MV-4-11 (cell line): ENCODE measurements around the gene NNMT.
A peak's percentile ranks its signal among the peaks of the same experiment; 100 is the strongest.

Source experiments
- DNase-seq: peaks from one replicate; lab custom pipeline; 2025; lab: John Stamatoyannopoulos, UW

Gene NNMT

DNA sequence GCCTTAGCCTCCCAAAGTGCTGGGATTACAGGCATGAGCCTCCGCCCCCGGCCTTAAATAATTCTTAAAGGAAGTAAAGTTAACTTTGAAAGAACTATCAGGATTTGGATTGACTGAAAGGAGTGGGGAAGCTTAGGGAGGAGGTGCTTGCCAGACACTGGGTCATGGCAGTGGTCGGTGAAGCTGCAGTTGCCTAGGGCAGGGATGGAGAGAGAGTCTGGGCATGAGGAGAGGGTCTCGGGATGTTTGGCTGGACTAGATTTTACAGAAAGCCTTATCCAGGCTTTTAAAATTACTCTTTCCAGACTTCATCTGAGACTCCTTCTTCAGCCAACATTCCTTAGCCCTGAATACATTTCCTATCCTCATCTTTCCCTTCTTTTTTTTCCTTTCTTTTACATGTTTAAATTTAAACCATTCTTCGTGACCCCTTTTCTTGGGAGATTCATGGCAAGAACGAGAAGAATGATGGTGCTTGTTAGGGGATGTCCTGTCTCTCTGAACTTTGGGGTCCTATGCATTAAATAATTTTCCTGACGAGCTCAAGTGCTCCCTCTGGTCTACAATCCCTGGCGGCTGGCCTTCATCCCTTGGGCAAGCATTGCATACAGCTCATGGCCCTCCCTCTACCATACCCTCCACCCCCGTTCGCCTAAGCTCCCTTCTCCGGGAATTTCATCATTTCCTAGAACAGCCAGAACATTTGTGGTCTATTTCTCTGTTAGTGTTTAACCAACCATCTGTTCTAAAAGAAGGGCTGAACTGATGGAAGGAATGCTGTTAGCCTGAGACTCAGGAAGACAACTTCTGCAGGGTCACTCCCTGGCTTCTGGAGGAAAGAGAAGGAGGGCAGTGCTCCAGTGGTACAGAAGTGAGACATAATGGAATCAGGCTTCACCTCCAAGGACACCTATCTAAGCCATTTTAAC, at the start of gene NNMT:
Gene NNMT (plus strand): TSS at position 724 of the 929 bp plus-strand sequence. CDS start 158 bp downstream, at position 882.
- no peak for DNase-seq

DNA sequence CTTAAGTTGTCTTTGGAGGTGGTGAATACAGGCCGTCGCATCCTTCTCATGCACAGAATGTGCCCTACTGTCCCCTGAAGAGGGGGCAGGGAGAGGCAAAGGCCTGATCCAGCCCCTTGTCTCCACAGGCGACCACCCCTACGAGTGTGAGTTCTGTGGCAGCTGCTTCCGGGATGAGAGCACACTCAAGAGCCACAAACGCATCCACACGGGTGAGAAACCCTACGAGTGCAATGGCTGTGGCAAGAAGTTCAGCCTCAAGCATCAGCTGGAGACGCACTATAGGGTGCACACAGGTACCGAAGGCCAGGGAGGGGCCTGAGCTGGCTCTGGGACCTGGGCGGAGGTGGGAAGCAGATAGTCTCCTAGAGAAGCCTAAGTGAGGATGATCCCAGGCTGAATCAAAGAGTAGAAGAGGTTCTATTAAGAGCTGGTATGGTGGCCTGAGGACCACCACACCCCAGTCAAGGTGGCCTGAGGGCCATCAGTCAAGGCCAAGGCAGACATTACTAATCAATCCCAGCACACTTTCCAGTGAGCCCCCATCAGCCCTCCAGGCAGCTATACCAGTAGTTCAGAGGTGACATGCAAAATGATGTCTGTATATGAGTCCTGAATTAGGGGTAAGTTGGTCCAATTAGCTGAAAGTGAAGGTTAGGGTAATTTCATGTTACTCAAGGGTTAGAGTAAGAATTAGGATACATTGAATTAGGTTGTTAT, 49.0 kb upstream of the NNMT start:
- no peak for DNase-seq

DNA sequence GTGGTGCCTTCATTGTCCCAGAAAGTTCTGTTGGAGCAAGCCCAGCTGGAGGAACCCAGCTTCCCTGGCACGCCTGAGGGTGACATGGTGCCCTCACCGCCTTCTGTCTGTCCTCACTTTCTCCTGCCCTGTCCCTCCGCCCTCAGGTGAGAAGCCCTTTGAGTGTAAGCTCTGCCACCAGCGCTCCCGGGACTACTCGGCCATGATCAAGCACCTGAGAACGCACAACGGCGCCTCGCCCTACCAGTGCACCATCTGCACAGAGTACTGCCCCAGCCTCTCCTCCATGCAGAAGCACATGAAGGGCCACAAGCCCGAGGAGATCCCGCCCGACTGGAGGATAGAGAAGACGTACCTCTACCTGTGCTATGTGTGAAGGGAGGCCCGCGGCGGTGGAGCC, 46.0 kb upstream of the NNMT start:
- no peak for DNase-seq

DNA sequence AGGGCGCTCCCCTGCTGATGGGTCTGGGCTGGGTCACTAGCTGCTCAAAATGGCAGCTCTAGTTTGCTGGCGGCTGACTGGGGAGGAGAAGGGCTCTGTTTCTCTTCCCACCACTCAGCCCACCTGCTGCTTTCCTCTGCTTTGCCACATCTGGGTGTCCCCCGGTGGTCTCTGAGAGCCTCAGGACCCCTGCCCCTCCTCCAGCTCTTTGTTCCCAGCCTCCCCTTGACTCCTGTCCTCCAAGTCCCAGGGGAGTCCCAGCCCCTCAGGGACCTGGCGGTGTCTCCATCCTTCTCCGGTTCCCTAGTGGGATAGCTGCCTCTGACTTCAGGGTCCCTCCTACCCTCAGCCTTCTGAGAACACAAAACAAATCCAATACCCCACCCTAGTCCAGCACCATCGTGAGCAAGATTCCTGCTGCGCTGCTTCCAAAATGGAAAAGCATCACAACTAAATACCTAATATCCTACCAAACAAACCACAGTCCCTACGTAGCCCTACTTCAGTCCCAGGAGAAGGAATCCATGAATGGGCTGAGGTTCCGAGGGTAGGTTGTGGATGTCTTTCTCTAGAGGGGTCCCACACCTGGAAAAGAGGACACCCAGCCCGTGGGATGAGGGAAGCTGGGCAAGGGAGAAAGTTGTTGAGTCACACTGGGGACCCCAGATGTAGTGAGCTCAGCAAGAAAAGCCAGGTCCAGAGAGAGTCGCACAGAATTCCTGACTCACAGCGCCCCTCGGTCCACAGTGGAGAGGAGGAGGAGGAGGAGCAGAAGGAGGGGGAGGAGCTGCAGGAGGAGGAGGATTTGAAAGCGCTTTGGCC, 45.0 kb upstream of the NNMT start:
- no peak for DNase-seq

DNA sequence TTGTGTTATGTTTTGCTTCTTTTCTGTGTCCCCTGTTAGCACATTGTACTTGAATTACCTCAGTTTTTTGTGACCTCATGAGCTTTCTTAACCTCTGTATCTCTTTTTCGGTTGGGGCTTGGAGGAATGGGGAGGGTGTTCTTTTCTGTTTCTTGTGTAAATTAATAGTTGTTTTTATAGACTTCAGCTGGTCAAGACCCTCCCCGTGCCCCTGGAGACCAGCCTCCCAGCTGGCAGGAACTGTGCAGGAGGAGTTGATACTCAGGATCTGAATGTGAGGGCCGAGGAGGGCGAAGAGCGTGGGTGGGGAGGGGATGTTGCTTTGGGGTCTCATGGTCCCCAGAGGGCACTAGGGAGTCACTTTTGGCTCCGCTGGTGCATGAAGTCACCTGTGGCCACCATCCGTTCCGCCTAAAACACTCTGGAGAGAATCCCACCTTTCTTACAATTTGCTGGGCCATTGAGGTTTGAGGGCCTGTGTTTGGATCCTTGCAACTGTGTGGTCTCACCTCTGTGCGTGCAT, 44.3 kb upstream of the NNMT start:
- DNase-seq: no peak

DNA sequence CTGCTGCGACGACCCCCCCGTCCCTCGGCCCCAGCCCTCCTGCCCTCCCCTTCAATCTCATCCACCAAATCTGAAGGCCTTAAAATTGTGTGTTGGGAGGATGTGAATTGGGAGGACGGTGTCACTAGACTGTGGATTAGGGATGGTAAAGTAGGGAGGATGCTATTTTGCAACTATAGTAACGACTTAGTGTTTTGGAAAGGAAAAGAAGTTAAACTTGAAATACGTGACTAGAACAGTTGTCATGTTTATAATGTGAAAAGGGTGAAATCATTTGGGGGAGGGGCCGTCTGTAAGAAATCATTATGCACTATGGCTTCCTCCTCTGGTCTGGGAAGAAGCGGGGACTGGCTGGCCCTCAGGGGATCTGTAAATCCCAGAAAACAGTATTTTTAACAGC, 43.4 kb upstream of the NNMT start:
- DNase-seq: no peak

DNA sequence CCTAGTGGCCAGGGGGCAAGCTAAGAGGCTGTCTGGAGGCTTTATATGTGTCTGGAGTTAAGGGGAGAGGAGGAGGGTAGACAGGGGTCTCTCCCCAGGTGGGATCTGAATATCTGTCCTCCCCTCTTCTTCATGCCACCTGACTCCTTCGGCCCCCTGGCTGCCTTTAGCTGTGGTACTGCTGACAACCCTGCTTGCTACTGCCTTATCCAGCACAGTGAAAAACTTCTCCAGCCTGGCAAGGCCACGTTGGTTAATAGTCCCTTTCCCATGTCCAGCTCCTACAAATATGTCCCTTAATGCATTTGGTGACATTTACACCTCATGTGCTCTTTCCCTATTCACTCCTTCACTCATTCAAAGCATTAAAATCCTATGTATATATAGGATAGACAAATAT, 42.4 kb upstream of the NNMT start:
- DNase-seq: no peak

DNA sequence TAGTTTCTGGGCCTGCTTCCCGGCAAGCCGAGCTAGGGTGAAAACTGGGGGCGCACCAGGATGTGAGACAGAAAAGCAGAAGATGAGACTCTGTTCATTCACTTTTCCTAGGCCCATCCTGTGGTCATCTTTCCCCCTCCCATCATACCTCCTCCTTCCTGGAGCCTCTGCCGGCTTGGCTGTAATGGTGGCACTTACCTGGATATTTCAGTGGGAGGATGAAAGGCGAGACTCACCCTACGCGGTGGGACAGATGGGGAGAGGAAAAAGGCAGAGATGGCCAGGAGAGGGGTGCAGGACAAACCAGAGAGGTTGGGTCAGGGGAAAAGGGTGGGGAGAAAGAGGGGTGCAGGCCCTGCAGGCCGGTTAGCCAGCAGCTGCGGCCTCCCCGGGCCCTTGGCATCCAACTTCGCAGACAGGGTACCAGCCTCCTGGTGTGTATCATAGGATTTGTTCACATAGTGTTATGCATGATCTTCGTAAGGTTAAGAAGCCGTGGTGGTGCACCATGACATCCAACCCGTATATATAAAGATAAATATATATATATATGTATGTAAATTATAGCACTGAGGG, 41.5 kb upstream of the NNMT start:
- DNase-seq: no peak

DNA sequence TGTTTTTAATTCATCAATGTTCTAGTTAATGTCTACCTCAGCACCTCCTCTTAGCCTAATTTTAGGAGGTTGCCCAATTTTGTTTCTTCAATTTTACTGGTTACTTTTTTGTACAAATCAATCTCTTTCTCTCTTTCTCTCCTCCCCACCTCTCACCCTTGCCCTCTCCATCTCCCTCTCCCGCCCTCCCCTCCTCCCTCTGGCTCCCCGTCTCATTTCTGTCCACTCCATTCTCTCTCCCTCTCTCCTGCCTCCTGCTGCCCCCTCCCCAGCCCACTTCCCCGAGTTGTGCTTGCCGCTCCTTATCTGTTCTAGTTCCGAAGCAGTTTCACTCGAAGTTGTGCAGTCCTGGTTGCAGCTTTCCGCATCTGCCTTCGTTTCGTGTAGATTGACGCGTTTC, 40.9 kb upstream of the NNMT start:
- DNase-seq: no peak

DNA sequence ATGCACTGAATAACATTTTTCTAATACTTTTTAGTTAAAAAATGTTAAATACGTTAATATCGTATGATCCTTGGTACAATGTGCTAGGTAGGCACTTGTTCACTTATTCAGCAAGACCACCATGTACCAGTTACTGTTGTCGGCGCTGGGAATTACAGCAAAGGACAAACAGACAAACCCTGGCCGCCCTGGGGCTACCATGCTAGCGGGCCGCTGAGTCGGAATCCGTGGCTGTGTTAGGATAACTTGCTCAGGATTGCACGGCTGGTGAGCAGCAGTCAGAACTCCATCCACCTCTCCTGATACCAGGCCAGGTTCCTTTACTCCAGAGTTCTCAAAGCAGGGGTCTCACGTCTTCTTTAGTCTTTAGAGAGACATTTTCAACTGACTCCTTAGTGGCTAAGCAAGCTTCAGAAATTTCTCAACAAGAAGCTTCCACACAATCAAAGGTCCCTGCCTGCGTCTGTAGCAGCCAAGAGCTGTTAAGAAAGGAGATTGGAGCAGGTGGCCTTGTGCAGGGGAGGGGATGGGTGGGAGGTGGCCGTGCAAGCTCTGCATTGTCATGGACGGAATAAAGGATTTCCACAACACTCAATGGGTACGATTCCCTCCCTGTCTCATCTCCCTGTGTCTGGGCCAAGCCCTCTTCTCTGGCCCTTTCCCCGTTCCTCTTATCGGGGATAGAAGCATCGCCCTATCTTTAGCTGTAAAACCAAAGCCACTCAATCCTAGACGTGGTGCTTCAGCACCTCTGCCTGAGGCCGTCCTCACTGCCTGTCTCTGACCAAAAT, 39.8 kb upstream of the NNMT start:
- no peak for DNase-seq

DNA sequence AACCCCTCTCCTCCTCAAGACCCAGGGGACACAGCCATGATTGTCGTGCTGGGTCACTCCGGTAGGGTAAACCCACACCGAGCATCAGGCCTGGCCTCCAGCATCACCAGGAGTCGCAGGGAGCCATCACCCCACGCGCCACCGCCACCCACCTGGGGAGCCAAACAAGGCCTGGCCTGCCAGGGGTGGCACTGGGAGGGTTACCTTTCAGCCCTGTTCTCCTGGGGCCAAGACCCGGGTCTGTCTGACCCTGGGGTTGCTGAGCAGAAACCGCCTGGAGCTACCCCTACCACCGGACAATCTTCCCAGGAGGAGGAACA, 39.3 kb upstream of the NNMT start:
- no peak for DNase-seq

DNA sequence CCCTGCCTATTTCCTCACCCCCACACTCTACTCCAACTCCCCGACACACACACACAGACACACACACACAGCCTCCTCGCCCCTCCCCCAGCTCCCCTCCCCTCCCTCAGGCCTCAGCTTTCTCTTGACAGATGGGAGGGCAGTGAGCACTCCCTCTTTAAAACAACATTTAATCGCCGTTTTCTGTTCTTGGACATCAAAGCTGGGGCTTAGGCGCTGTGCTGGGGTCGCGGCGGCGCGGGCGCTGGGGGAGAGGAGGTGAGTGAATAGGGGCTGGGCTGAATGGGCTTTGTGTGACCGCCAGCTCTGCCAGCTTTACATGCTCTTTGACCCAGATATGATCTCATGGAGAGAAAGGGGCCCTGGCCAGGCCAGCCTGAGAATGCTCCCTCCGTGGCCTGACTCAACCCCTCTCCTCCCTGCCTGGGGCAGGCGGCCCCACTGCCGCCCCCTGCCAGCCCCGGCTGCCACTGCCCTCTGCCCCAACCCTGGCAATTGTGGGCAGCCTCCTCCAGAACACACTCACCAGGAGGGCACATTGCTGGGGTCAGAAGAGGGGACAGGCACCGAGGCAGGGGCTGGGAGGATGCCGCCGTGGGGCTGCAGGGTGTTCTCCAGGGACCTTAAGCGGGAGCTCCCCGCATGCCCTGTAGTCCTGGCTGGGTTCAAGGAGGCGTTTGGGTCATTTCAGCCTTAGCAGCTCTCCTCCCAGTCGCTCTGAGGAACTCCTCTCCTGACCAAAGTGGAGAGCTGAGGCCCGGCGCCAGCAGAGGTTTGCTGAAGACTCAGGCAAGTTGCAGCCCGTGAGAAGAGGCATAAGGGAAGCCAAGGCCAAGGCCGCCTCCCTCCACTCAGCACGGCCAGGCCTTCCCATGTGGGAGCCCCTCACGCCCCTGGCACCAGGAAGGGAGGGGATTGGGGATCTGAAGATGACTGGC, 38.3 kb upstream of the NNMT start:
- no peak for DNase-seq

DNA sequence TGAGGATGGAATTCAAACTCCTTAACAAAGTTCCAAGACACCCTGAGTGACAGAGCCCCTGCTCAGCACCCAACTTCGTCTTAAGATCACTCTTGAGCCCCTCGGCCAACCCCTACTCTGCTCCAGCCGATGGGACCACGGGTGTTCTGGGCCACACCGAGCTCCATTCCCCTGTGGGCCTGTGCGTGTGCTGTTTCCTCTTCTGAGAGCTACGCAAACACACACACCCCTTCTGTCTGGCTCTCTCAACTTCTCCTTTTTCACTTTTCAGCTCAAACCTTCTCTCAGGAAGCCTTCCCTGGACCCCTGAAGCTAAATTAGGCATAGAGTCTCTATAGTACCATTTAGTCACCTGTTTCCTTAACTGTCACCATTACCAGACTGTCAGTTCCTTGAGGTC, 37.5 kb upstream of the NNMT start:
- DNase-seq: peak; percentile 55

DNA sequence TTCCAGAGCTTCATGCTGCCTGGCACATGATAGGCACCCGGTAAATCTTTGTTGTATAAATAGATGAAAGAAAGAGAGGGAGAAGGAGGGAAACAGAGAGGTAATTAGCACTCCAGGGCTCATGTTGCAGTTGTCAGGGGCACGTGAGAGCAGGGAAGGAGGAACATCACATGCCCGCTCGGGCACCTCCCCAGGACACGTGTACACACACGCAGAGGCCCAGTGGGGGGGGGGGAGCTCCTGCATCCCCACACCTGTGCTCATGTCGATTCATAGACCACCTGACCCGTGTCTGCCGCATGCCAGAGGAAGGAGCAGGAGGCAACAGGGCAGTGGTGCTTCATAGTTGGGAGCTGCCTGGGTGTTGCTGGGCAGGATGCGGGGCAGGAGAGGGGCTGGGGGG, 37.1 kb upstream of the NNMT start:
- DNase-seq: no peak

DNA sequence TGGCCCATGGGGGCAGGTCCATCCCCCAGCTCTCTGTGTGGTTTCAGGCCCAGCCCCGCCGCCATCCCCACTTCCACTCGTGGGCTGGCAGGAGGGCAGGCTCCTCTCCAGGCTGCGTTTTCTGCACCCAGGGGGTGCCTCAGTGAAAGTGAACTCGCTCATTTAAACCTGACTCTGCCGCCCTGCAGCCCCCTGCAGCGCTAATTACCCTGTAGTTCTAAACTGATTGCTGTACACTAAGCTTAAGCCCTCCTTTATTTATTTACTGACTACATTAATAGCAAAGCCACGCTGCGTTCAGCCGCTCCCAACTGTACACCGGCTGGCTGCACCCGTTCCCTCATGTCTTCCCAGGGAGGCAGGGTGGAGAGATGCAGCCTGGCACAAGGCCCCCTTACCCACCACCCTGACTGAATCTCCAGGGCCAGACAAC, 36.6 kb upstream of the NNMT start:
- DNase-seq: no peak

DNA sequence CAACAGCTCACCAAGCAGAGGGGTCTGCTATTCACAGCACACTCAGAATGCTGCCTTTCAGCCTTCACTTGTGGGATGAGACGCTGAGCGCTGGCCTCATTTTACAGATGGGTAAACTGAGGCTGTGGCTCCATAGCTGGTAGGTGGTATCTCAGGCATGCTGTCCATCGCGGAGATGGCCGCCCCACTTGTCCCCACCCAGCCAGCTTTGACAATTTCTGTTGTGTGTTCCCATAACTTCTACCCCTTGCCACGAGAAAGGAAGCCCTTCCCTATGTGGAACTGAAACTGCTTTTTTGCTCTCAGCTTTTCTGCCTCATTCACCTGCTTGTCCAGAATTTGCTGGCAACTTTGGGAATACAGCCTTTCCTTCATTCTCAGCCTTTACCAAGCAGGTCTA, 36.1 kb upstream of the NNMT start:
- peak; percentile 20 for DNase-seq

DNA sequence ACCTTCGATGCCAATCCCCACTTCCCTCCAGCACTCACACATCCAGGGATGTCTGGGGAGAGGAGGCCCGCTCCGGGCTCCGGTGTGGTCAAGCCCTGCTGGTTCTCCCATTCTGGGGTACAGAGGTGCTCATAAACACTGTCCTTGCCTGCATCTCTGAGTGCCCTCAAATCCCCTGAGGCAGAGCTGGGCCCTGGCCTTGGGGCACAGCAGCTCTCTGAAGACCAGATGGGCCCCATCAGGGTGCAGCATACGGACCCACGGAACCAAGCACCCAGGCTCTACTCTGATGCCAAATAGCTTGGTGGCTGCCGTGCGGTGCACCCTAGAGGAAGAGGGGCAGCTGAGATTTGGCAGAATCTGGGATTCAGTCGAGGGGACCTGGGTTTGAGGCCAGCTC, 35.7 kb upstream of the NNMT start:
- DNase-seq: no peak

DNA sequence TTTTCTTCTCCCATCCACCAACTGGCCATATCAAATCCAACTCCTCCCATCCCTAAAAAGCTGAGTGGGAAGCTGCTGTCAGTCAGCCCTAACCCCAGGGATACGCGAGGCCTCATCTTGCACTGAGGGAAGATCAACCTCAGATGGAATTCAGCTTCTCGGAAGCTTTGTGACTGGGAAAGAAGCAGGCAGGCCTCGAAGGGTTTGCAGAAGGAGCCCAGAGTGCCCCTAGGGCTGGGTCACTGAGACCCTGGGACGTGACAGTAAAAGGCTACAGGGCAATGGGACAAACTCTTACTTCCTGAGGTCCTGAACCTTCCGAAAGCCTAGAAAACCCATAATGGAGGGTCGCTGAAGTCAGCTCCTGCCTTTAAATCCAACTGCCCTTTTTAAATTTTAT, 34.4 kb upstream of the NNMT start:
- no peak for DNase-seq

DNA sequence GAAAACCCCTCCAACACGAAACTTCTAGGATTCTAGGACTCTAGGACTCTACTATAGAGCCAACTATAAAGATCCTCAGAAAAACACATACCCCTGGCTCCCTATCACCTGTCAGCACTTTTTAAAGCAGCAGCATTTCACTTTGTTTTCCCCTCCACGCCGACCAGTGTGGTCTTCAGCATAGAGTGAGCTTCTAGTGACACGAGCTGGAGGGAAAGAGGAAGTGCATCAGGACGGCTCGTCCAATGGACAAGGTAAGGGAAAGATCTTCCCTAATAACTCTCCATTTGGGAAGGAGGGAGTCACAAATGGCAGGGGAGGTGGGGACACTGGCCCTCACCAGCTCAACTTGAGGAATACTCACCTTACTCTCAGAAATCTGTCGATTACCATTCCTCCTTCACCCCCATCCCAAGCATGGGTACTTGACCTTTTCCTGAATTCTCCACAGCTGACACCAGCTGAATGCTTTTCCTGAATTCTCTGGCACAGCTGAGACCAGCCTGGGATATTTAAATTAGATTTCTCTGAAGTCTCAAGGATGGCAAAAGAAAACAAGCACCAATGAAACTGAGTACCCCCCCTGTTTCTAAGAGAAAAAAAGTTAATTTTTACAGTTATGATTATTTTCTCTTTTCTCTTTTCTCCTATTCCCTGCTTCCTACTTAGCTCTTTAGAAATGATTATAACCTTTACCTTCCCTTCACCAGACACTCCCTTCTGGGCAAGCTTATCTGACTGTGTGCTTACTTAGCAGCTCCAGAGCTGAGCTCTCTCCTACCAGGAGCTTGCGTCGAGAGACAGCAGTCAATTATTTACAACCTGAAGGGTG, 33.3 kb upstream of the NNMT start:
- DNase-seq: peak; percentile 17
